ENCODE results near the gene MTIF3. TPM values are rescaled to one million over a fixed set of nuclear protein-coding genes. Genes with fewer than 3 reads are reported as not detected.
A peak's percentile ranks its signal among the peaks of the same experiment; 100 is the strongest.

MTIF3 gene
- total RNA-seq, 1 donor from 2014 or later: 140 TPM

GRCh38 chr13:27424246-27425157 lies 25.9 kb downstream of the MTIF3 start, which contains the start of gene GTF3A:
GTF3A (plus strand) TSS chr13:27424619.
- Histone ChIP-seq H3K27ac (replicated peaks) (peak within 1 kb of the TSS; percentile 92), H3K4me3 (peak within 1 kb of the TSS; percentile 83), H3K9me3 (replicated peaks) (no peaks in the 10 kb centered on the region), H3K27me3 (ENCODE audit: low read depth) (no peaks in the 10 kb centered on the region), H3K4me1 (peaks cover 46% of the 10 kb centered on the region), H3K36me3 (peaks cover 26% of the 10 kb centered on the region)
- DNase-seq: peak; percentile 83
- TF ChIP-seq, protein P1, sequence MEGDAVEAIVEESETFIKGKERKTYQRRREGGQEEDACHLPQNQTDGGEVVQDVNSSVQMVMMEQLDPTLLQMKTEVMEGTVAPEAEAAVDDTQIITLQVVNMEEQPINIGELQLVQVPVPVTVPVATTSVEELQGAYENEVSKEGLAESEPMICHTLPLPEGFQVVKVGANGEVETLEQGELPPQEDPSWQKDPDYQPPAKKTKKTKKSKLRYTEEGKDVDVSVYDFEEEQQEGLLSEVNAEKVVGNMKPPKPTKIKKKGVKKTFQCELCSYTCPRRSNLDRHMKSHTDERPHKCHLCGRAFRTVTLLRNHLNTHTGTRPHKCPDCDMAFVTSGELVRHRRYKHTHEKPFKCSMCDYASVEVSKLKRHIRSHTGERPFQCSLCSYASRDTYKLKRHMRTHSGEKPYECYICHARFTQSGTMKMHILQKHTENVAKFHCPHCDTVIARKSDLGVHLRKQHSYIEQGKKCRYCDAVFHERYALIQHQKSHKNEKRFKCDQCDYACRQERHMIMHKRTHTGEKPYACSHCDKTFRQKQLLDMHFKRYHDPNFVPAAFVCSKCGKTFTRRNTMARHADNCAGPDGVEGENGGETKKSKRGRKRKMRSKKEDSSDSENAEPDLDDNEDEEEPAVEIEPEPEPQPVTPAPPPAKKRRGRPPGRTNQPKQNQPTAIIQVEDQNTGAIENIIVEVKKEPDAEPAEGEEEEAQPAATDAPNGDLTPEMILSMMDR (IDR thresholded peaks at IDR 0.05; ENCODE audit: borderline replicate concordance): no peak
- intact Hi-C loops (cut with micrococcal nuclease): no loop called here

- Histone ChIP-seq H3K27me3 (ENCODE audit: low read depth) (no peaks in the 10 kb centered on the region), H3K36me3 (peaks cover 14% of the 10 kb centered on the region), H3K9me3 (replicated peaks) (no peaks in the 10 kb centered on the region), H3K4me3 (no peak overlapping the region), H3K27ac (replicated peaks) (no peak overlapping the region), H3K4me1 (peaks cover 44% of the 10 kb centered on the region)
- TF ChIP-seq, protein P1 (IDR thresholded peaks at IDR 0.05; ENCODE audit: borderline replicate concordance): no peak
- intact Hi-C loops (cut with micrococcal nuclease): no loop called here
- DNase-seq: no peak
Observed at GRCh38 chr13:27423333-27423732, 27.0 kb downstream of the MTIF3 start.

GRCh38 chr13:27421101-27421871 lies 29.1 kb downstream of the MTIF3 start:
- intact Hi-C loops (cut with micrococcal nuclease): no loop called here
- Histone ChIP-seq H3K27me3 (ENCODE audit: low read depth) (no peaks in the 10 kb centered on the region), H3K9me3 (replicated peaks) (no peaks in the 10 kb centered on the region), H3K27ac (replicated peaks) (no peak overlapping the region), H3K36me3 (no peaks in the 10 kb centered on the region), H3K4me1 (peaks cover 24% of the 10 kb centered on the region), H3K4me3 (no peak overlapping the region)
- TF ChIP-seq, protein P1 (IDR thresholded peaks at IDR 0.05; ENCODE audit: borderline replicate concordance): no peak
- no peak for DNase-seq

DNA sequence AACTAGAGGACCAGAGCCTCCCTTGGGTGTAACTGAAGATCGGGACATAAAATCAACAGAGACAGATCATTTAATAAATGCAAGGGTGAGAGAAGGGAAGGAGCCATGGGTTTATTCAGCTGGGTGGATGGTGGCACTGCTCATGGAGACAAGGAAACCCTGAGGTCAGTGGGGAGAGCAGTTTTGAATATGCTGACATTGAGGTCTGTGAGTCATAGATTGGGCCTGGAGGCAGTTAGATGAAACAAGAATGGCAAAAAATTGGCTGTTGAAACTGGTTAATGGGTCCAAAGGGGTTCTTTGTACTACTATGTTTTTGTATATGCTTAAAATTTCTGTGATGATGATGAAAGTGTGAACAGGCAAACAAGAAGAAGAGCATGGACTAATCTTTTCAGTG lies 31.0 kb downstream of the MTIF3 start:
- intact Hi-C loops (cut with micrococcal nuclease): no loop called here
- Histone ChIP-seq H3K4me1 (peaks cover 19% of the 10 kb centered on the region), H3K9me3 (replicated peaks) (no peaks in the 10 kb centered on the region), H3K4me3 (no peak overlapping the region), H3K36me3 (no peaks in the 10 kb centered on the region), H3K27me3 (ENCODE audit: low read depth) (no peaks in the 10 kb centered on the region), H3K27ac (replicated peaks) (no peak overlapping the region)
- DNase-seq: no peak
- TF ChIP-seq, protein P1 (IDR thresholded peaks at IDR 0.05; ENCODE audit: borderline replicate concordance): no peak

GRCh38 chr13:27415116-27415515 lies 35.2 kb downstream of the MTIF3 start:
- Histone ChIP-seq H3K4me1 (peaks cover 13% of the 10 kb centered on the region), H3K36me3 (no peaks in the 10 kb centered on the region), H3K27me3 (ENCODE audit: low read depth) (peaks cover 23% of the 10 kb centered on the region), H3K27ac (replicated peaks) (peak overlapping the region; percentile 40), H3K9me3 (replicated peaks) (no peaks in the 10 kb centered on the region), H3K4me3 (no peak overlapping the region)
- TF ChIP-seq, protein P1 (IDR thresholded peaks at IDR 0.05; ENCODE audit: borderline replicate concordance): no peak
- no peak for DNase-seq
- intact Hi-C loops (cut with micrococcal nuclease): no loop called here

All from left ventricle myocardium inferior (tissue), 1 donor.